D721Med (cell line): ENCODE data around the gene RUNX1.

Experiments
- DNase-seq: peaks from one replicate; pipeline ENCODE4 v3.0.0; 2011; ENCODE audit warnings: low spot score; ENCODE audit not compliant: insufficient read length
- FAIRE-seq: peaks from 2 replicates; lab custom pipeline; 2011; peaks lifted over from hg19 to GRCh38; lab: Jason Lieb, UNC
- CTCF ChIP-seq: IDR thresholded peaks from 2 replicates; pipeline ENCODE4 v1.5.1; 2012; ENCODE audit warnings: mild to moderate bottlenecking, control low read depth; ENCODE audit not compliant: insufficient read depth; ENCODE audit errors: missing control alignments

Gene RUNX1

DNA sequence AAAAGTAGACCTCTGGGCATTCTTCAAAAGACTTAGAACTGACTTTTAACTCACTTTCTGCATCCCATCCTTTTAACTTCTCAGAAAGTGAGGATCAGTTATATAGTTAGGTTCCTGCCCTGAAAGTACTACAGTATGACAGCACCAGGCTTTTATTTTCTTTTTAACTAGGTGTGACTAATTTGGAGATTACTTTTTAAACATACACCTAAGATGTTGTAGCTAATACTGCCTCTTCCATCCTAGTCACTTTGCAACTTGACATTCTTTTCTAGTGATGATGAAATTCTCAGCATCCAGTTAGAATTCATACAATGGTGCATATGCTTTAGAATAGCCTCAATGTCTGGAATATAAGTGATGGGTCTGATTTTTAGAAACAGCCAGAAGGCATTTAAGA, 24.6 kb downstream of the RUNX1 start:
- FAIRE-seq (no peak), DNase-seq (no peak)
- no peak for TF ChIP-seq CTCF

DNA sequence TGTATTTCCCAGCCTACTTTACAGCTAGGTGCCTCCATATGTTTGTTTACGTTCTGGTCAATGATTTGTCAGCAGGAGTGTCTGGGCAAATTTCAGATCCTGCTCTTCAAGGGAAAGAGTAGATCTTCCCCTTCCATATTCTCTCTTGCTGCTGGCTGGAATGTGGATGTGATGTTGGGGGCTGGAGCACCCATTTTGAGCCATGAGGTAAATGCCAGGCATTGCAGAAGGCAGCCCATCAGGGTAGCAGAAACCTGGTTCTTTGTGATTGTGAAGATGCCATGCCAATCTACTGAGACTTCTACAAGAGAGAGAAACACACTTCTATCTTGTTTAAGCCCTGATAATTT, 25.1 kb downstream of the RUNX1 start:
- DNase-seq: no peak
- no peak for TF ChIP-seq CTCF
- FAIRE-seq: no peak

DNA sequence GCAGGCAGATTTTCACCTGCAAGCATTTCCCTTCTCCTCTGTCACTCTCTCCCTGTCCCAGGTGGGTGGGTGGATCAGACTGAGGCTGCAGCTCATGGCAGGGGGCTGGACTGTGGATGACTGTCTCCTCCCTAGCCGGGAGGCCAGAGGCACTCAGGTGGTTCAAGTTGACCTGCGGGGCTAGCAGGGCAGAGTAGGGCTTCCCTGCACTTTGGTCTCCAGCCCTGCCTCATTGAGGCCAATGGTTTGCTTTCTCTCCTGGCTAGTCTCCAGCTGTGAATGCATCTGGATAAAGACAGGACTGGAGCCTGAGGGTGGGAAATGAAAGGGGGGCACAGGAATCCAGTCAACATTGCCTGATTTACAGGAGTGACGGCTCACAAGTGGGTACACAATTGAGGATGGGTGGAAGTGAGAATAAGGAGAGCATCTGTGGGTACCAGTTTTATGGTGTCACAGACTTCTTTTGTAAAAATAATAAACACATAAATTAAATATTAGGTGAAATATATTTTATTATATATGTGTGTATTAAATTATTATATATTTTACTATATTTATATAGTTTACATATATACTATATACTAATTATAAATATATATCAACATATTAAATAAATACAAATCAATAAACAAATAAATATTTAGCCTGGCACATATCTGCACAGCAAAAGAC, 25.6 kb downstream of the RUNX1 start:
- FAIRE-seq: no peak
- DNase-seq: no peak
- no peak for TF ChIP-seq CTCF

- FAIRE-seq (no peak), DNase-seq (no peak)
- no peak for TF ChIP-seq CTCF
Measured at GRCh38 chr21:35021546-35021945, 27.6 kb downstream of the RUNX1 start.

GRCh38 chr21:35020902-35021301, 28.2 kb downstream of the RUNX1 start:
- no peak for DNase-seq
- FAIRE-seq: no peak
- TF ChIP-seq CTCF: no peak

GRCh38 chr21:35020436-35020835, 28.7 kb downstream of the RUNX1 start:
- FAIRE-seq (no peak), DNase-seq (no peak)
- no peak for TF ChIP-seq CTCF

GRCh38 chr21:35019631-35020032, 29.5 kb downstream of the RUNX1 start:
- TF ChIP-seq CTCF: no peak
- no peak for DNase-seq
- FAIRE-seq: no peak
